Loucy (cell line): Measurements from ENCODE around the gene GCNT2.

Experiments
- CTCF ChIP-seq: fragments of 200-600 bp; sonication (generic); conservative IDR thresholded peaks from 2 replicates; pipeline ENCODE4 v1.5.1; 2014; ENCODE audit warnings: mild to moderate bottlenecking, antibody characterized with exemption, low read length
- EZH2phosphoT487 ChIP-seq: fragments of 200-600 bp; IDR thresholded peaks from 2 replicates; pipeline ENCODE4 v1.6.1; 2018; ENCODE audit warnings: antibody characterized with exemption, mild to moderate bottlenecking, moderate library complexity, borderline replicate concordance

- TF ChIP-seq CTCF (no peak), EZH2phosphoT487 (no peak)
Measured at GRCh38 chr6:10589983-10590382, 68.8 kb downstream of the GCNT2 start.
